ENCODE results near the gene FBXL16.

Gene FBXL16

DNA sequence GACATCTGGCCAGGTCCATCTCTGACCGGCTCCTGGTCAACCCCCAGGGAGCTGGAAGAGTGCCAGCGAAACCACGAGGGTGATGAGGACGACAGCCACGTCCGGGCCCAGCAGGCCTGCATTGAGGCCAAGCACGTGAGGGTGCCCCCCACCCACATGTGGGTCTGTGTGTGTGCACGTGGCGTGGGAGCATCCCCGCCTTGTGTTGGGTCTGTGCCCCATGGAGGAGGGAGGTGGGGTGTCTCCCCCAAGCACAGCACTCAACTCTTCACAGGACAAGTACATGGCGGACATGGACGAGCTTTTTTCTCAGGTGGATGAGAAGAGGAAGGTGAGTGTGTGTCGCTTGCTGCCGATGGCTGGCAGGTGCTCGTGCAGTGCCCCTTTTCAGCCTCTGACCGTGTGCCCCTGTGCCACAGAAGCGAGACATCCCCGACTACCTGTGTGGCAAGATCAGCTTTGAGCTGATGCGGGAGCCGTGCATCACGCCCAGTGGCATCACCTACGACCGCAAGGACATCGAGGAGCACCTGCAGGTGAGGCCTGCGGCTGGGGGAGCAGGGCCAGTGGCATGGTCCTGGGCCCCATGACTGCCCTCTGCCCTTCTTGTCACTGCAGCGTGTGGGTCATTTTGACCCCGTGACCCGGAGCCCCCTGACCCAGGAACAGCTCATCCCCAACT lies 23.7 kb downstream of the FBXL16 start:
- peaks cover 3% of the 10 kb centered on the region for H3K36me3 Mint-ChIP-seq
- peak overlapping the region; percentile 35 for H3K27ac Mint-ChIP-seq
- H3K4me3 Mint-ChIP-seq, result peak overlapping the region; percentile 83
- no peaks in the 10 kb centered on the region for H3K27me3 Mint-ChIP-seq
- H3K9me3 Mint-ChIP-seq, result no peaks in the 10 kb centered on the region
- H3K4me1 Mint-ChIP-seq, result peaks cover 24% of the 10 kb centered on the region

DNA sequence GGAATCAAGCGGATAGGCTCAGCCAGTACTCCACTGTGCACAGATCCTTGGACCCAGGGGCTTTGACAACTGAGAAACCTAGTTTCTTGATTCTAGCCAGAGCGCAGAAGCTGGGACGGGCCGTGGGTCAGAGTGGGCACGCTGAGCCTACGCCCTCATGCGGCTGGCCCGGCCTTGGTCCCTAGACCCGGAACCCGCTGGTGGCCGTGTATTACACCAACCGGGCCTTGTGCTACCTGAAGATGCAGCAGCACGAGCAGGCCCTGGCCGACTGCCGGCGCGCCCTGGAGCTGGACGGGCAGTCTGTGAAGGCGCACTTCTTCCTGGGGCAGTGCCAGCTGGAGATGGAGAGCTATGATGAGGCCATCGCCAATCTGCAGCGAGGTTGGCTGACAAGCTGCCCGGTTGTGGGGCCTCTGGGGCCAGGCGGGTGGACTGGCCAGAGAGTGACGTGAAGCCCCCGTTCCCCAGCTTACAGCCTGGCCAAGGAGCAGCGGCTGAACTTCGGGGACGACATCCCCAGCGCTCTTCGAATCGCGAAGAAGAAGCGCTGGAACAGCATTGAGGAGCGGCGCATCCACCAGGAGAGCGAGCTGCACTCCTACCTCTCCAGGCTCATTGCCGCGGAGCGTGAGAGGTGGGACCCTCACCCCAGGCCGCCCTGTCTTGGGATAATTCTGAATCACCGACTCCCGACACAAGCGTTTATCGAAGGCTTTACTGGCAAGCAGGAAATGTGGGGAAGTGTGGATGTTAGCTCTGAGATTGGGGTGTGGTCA lies 24.4 kb downstream of the FBXL16 start:
- H3K27me3 Mint-ChIP-seq, result peaks cover 1% of the 10 kb centered on the region
- H3K4me1 Mint-ChIP-seq, result peaks cover 24% of the 10 kb centered on the region
- no peaks in the 10 kb centered on the region for H3K9me3 Mint-ChIP-seq
- H3K27ac Mint-ChIP-seq, result peak overlapping the region; percentile 35
- peak overlapping the region; percentile 83 for H3K4me3 Mint-ChIP-seq
- peaks cover 3% of the 10 kb centered on the region for H3K36me3 Mint-ChIP-seq

DNA sequence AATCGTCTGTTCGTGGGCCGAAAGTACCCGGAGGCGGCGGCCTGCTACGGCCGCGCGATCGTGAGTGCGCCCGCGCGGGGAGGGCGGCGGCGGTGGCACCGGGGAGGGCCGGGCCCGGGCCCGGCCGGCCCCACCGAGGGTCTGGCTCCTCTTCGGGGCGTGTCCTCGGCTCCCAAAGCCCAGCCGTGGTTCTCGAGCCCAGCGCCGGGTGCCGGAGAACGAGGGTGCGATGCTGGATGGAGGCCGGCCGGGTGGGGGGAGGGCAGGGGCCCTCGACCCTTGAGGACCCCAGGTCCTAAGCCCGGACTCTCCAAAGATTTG lies 25.0 kb downstream of the FBXL16 start:
- Mint-ChIP-seq H3K36me3 (peaks cover 3% of the 10 kb centered on the region), H3K4me1 (peaks cover 24% of the 10 kb centered on the region), H3K27ac (no peak overlapping the region), H3K9me3 (no peaks in the 10 kb centered on the region), H3K4me3 (peak overlapping the region; percentile 83), H3K27me3 (peaks cover 1% of the 10 kb centered on the region)

DNA sequence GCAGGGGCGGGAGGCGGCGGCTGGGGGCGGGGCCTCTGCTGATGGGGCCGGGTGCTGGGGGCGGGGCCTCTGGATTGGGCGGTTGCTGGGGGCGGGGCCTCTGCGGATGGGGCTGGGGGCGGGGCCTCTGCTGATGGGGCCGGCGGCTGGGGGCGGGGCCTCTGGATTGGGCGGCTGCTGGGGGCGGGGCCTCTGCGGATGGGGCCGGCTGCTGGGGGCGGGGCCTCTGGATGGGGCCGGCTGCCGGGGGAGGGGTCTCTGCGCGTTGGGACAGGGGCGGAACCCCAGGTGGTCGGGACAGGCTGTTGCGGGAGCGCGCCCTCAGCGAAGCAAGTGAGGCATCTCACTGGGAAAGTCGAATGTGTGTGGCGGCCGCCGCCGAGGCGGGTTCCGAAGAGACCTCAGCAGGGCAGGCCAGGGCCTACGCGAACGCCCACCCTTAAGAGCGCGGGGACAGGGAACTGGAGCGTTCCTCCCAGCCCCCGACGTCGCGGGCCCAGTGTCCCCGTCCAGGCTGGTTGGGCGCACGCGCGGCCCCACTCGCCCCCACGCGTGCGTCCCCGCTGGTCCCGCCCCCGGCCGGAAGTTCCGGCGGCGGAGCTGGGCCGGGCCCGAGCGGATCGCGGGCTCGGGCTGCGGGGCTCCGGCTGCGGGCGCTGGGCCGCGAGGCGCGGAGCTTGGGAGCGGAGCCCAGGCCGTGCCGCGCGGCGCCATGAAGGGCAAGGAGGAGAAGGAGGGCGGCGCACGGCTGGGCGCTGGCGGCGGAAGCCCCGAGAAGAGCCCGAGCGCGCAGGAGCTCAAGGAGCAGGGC lies 25.6 kb downstream of the FBXL16 start, which contains the start of gene STUB1:
TSS of gene STUB1 (plus strand) at position 597 of the 811 bp plus-strand sequence. CDS start at position 713, 116 bp downstream.
- Mint-ChIP-seq H3K27ac (peak within 1 kb of the TSS; percentile 84), H3K4me3 (peak within 1 kb of the TSS; percentile 86), H3K4me1 (peaks cover 24% of the 10 kb centered on the region), H3K9me3 (no peaks in the 10 kb centered on the region), H3K36me3 (peaks cover 3% of the 10 kb centered on the region), H3K27me3 (peaks cover 1% of the 10 kb centered on the region)

DNA sequence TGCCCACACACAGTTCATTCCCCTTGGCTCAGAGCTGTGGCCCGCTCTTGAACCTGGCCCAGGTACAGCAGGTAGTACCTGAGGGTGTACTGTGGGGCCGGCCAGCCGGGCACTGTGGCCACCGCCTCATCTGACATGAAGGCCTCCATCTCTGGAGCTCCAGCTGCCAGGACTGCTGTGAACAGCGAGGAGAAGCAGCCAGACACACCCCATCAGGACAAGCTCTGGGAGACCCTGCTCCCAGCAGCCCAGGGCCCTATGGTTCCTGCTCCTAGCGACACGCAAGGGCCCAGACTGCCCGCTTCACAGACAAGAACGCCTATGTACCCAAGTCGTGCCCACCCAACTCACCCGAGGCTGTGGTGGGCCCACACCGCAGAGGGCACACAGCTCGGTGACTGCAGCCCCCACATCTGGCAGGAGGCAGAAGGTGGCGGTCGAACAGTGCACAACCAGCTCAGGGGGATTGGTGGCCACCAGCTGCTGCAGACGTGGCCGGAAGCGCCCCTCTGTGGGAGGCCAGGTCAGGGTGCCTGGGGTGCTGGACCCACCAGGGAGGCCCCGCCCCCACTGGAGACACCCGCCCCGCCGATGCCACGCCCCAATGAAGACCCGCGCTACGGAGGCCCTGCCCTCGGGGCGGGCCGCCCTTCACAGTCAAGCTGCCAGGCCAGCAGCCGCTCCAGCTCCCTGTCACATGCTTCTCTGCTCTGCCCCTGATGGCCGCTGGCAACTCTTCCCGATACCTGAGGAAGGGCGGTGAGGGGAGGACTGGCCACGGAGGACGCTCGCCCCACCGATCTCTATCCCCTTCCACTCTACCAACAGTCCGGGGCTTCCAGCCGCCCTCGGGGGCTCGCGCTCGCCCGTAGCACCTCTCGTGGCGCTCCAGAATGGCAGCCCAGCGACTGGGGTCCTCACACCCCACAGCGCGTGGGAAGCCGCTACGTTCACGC lies 26.5 kb downstream of the FBXL16 start:
- Mint-ChIP-seq H3K9me3 (no peaks in the 10 kb centered on the region), H3K4me3 (peak overlapping the region; percentile 81), H3K27me3 (peaks cover 1% of the 10 kb centered on the region), H3K36me3 (peaks cover 3% of the 10 kb centered on the region), H3K4me1 (peaks cover 24% of the 10 kb centered on the region), H3K27ac (peak overlapping the region; percentile 84)

DNA sequence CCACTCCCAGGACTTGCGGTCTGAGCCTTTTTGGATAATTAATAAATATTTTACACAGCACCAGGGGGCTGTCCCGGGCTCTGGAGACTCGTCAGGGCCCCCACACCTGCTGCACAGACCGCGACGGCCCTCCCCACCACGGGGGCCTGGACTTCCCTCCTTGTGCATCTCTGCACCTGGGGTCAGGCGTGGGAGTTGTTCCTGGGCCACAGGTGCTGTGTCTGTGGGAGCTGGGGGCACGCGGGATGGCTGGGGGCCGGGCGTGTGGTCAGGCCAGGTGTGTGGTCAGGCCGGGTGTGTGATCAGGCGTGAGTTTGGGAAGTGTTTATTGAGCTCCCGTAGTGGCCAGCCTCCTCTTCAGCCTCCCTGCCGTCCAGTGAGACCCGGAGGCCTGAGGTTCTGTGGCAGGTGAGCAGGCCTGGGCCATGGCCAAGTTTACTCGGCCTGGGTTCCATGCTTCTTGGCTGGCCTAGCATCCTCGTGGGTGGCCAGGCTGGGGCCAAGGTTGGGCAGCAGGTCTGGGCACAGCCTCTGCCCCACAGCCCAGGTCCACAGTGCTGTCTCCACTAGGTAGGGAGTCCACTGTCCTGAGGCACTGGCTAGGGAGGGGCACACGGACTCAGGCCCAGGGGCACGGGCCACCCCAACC lies 27.3 kb downstream of the FBXL16 start:
- Mint-ChIP-seq H3K4me1 (peaks cover 24% of the 10 kb centered on the region), H3K27ac (no peak overlapping the region), H3K4me3 (no peak overlapping the region), H3K9me3 (no peaks in the 10 kb centered on the region), H3K36me3 (peaks cover 3% of the 10 kb centered on the region), H3K27me3 (peaks cover 1% of the 10 kb centered on the region)

DNA sequence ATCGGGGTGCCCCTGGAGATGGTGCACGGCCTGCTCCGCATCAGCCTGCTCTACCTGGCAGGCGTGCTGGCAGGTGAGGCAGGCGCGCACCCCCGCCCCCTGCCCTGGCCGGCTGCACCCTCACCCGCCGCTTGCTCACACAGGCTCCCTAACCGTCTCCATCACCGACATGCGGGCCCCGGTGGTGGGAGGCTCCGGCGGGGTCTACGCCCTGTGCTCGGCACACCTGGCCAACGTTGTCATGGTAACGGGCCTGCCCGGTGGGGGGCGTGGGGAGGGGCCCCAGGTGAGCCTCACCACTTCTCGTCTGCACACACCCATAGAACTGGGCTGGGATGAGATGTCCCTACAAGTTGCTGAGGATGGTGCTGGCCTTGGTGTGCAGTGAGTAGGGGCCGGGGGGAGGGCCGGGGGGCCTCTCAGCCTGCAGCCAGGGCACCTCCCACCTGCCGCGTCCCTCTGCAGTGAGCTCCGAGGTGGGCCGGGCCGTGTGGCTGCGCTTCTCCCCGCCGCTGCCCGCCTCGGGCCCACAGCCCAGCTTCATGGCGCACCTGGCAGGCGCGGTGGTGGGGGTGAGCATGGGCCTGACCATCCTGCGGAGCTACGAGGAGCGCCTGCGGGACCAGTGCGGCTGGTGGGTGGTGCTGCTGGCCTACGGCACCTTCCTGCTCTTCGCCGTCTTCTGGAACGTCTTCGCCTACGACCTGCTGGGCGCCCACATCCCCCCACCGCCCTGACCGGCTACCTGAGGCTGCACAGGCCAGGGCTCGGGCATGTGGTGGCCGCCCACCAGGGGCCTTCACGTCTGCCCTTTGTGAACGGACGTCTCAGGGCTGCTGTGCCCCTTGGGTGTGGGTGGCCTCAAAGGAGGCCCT lies 28.0 kb downstream of the FBXL16 start:
- Mint-ChIP-seq H3K27ac (no peak overlapping the region), H3K36me3 (peaks cover 2% of the 10 kb centered on the region), H3K4me3 (no peak overlapping the region), H3K9me3 (no peaks in the 10 kb centered on the region), H3K27me3 (peaks cover 1% of the 10 kb centered on the region), H3K4me1 (peaks cover 23% of the 10 kb centered on the region)

DNA sequence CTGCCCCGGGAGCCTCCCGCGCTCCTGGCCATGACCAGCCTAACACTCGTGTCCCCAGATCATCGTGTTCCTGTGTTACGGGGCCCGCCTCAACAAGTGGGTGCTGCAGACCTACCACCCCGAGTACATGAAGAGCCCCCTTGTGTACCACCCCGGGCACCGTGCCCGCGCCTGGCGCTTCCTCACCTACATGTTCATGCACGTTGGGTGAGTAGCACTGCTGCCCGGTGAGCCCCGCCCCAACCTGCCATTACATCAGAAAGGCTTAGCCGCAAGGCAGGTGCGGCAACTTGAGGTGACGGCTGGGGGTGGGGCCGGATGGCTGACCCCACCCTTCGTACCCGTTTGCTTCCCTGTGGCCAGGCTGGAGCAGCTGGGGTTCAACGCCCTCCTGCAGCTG lies 28.7 kb downstream of the FBXL16 start:
- Mint-ChIP-seq H3K27ac (no peak overlapping the region), H3K27me3 (peaks cover 1% of the 10 kb centered on the region), H3K9me3 (no peaks in the 10 kb centered on the region), H3K4me1 (peaks cover 19% of the 10 kb centered on the region), H3K36me3 (no peaks in the 10 kb centered on the region), H3K4me3 (peak overlapping the region; percentile 11)

DNA sequence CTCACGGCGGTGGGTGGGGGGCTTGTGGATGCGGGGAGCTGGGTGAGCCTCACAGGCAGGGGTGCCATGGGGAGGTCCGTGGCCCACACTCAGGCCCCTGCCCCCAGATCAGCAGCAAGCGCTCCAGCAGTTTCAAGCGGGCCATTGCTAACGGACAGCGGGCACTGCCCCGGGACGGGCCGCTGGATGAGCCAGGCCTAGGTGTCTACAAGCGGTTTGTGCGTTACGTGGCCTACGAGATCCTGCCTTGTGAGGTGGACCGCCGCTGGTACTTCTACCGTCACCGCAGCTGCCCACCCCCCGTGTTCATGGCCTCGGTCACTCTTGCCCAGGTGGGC lies 29.1 kb downstream of the FBXL16 start:
- H3K36me3 Mint-ChIP-seq, result no peaks in the 10 kb centered on the region
- peaks cover 16% of the 10 kb centered on the region for H3K4me1 Mint-ChIP-seq
- no peak overlapping the region for H3K4me3 Mint-ChIP-seq
- H3K9me3 Mint-ChIP-seq, result no peaks in the 10 kb centered on the region
- peaks cover 1% of the 10 kb centered on the region for H3K27me3 Mint-ChIP-seq
- H3K27ac Mint-ChIP-seq, result no peak overlapping the region

DNA sequence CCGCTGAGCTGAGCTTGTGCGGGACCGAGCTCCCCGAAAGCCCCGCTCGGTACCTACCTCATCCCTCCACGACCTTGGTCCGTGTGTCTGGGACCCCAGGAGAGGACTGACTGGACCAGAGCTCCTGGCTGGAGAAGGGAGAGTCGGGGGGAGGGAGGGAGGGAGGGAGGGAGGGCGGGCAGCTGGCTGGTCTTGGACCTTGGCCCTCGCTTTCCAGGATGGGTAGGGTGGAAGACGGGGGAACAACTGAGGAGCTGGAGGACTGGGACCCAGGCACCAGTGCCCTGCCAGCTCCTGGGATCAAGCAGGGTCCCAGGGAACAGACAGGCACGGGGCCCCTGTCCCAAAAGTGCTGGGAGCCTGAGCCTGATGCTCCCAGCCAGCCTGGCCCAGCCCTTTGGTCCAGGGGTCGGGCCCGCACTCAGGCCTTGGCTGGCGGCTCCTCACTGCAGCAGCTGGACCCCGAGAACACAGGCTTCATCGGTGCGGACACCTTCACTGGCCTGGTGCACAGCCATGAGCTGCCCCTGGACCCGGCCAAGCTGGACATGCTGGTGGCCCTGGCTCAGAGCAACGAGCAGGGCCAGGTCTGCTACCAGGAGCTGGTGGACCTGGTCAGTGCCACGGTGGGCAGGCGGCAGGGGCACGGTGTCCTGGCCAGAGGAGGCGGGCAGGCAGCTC lies 29.6 kb downstream of the FBXL16 start:
- Mint-ChIP-seq H3K27me3 (peaks cover 1% of the 10 kb centered on the region), H3K4me3 (no peak overlapping the region), H3K9me3 (no peaks in the 10 kb centered on the region)

DNA sequence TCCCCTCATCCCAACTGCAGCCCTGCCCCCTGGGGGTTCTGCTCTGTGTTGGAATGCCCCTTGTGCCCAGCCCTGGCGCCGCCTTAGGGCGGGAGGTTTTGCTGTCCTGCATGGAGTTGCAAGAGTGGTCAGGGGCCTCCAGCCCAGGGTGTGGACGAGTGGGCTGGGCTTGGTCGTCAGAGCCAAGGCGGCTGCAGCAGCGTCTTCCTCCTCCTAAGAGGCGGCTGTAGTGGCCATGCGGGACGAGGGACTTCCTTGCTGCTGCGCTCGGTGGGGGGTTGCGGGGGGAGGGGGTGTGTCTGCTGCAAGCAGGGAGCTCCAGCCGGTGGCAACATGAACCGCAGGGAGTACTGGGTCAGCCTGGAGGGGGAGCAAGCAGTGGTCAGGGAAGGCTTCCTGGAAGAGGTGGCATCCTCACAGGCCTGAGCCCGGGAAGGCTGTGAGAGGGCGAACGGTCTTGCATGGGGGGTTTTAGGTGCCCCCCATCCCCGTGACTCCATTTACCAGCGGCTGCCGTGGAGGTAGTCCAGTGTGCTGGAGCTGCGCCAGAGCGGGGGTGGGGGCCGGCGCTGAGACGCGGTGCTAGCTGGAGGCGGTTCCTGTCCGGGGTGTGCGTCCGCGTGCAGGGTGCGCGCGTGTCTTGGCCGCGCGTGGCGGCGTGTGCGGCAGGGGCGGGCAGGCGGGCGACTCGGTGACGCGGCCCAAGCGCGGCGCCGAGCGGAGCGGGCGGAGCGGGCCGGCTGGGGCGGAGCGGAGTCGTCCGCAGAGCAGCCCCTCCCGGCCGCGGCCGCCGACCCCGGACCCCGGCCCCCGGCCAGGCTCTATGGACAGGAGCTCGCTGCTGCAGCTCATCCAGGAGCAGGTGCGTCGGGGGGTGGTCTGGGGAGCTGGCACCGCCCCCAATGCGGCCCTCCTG lies 30.4 kb downstream of the FBXL16 start, which contains the start of gene RHBDL1:
TSS of gene RHBDL1 (plus strand) at position 704 of the 916 bp plus-strand sequence. CDS start at position 824, 120 bp downstream.
- H3K4me1 Mint-ChIP-seq, result peaks cover 9% of the 10 kb centered on the region
- peak within 1 kb of the TSS; percentile 11 for H3K4me3 Mint-ChIP-seq
- no peaks in the 10 kb centered on the region for H3K9me3 Mint-ChIP-seq
- H3K27me3 Mint-ChIP-seq, result peaks cover 1% of the 10 kb centered on the region
- H3K36me3 Mint-ChIP-seq, result no peaks in the 10 kb centered on the region
- no peak within 1 kb of the TSS for H3K27ac Mint-ChIP-seq

More for the DNA sequence above, 29.6 kb downstream of the FBXL16 start:
- H3K36me3 Mint-ChIP-seq, result no peaks in the 10 kb centered on the region
- H3K4me1 Mint-ChIP-seq, result peaks cover 11% of the 10 kb centered on the region
- H3K27ac Mint-ChIP-seq, result no peak overlapping the region

DNA sequence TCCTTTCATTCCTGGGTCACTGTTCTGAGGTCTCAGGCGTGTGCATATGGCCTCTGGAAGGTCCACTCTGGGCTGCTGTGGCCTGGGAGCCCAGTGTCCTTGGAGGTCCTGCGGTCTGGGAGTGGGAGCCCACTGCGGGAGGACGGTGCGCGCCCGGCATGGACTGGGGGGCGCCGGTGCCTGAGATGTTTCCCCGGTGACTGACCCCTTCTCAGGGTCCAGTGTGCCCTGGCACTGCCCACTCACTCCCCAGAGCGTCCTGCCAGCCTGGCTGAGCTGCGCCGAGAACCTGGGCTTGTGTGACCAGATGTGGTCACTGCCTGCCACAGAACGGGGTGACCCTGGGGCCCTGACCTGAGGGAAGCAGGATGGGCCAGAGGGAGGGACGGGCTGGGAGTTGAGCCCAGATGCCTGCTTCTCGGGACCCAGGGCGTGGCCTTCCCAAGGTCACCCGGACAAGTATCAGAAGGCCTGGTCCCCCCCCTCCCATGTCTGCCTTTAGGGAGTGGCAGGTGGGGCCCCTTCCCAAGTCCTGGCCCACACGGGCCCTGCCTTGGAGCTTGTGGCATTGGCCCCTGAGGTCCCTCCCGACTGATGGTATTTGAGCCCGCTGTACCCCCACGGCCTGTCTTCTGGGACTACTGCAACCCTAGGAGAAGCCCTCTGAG lies 31.3 kb downstream of the FBXL16 start:
- Mint-ChIP-seq H3K4me1 (peaks cover 10% of the 10 kb centered on the region), H3K36me3 (no peaks in the 10 kb centered on the region), H3K4me3 (no peak overlapping the region), H3K9me3 (no peaks in the 10 kb centered on the region), H3K27me3 (peaks cover 1% of the 10 kb centered on the region), H3K27ac (no peak overlapping the region)

Measured in activated naive CD4-positive, alpha-beta T cell treated with anti-CD3 and anti-CD28 coated beads, Interleukin-2, amount 50 U/mL, for 24 hours (primary cell).